Bronchial epithelial cell (primary cell): ENCODE results near the gene CD2BP2. TPM values are rescaled to one million over a fixed set of nuclear protein-coding genes. Genes with fewer than 3 reads are reported as not detected.
"Not testable (repeated sequence)": the region's sequence is repeated elsewhere in the genome, so short reads cannot be mapped to it uniquely, and the experiment has no call there.

Experiments used
- DNase-seq: peaks from one replicate; pipeline ENCODE4 v3.0.0-alpha.2; 2010; ENCODE audit warnings: low read depth
- FAIRE-seq: peaks from 2 replicates; lab custom pipeline; 2011; peaks lifted over from hg19 to GRCh38; lab: Jason Lieb, UNC
- H3K27me3 ChIP-seq: 2 replicates; pipeline ENCODE4 v1.5.1; 2011; ENCODE audit warnings: low read length; ENCODE audit not compliant: control insufficient read depth, insufficient read depth
- H3K36me3 ChIP-seq: 2 replicates; pipeline ENCODE4 v1.5.1; 2011; ENCODE audit warnings: low read length; ENCODE audit not compliant: control insufficient read depth, insufficient read depth
- H3K4me3 ChIP-seq: 2 replicates; pipeline ENCODE4 v1.5.1; 2011; ENCODE audit warnings: mild to moderate bottlenecking, low read depth, low read length, control low read depth
- CTCF ChIP-seq: IDR thresholded peaks from 2 replicates; pipeline ENCODE4 v1.5.1; 2011; ENCODE audit warnings: mild to moderate bottlenecking, moderate library complexity, low read length, control low read depth, inconsistent platforms; ENCODE audit not compliant: insufficient read depth, severe bottlenecking
- total RNA-seq: library from RNA; depleted of rRNA; stranded (reverse); fragments of >200 nt; gene quantifications from 2 replicates; pipeline ENCODE4 v1.2.1, GENCODE V29; 2014

CD2BP2 gene
- total RNA-seq, 1 donor from 2014 or later, result 37.6 TPM

DNA sequence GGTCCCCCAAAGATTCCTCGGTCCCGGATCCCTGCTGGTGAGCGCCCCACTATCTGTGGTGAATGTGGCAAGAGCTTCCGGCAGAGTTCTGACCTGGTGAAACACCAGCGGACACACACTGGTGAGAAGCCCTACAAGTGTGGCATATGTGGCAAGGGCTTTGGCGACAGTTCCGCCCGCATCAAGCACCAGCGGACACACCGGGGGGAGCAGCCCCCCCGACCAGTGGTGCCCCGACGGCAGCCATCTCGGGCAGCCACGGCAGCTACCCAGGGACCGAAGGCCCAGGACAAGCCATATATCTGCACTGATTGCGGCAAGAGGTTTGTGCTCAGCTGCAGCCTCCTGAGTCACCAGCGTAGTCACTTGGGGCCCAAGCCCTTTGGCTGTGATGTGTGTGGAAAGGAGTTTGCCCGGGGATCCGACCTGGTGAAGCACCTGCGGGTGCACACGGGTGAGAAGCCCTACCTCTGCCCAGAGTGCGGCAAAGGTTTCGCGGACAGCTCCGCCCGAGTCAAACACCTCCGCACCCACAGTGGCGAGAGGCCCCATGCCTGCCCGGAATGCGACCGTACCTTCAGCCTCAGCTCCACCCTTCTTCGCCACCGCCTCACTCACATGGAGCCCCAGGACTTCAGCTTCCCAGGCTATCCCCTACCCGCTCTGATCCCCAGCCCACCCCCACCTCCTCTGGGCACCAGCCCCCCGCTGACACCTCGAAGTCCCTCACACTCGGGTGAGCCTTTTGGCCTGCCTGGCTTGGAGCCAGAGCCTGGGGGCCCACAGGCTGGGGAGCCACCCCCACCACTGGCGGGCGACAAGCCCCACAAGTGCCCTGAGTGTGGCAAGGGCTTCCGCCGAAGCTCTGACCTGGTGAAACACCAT is 42.9 kb upstream of the CD2BP2 start:
- FAIRE-seq, result no peak
- no peak for TF ChIP-seq CTCF
- Histone ChIP-seq H3K4me3 (no peak overlapping the region), H3K36me3 (peaks cover 3% of the 10 kb centered on the region), H3K27me3 (no peaks in the 10 kb centered on the region)
- no peak for DNase-seq

DNA sequence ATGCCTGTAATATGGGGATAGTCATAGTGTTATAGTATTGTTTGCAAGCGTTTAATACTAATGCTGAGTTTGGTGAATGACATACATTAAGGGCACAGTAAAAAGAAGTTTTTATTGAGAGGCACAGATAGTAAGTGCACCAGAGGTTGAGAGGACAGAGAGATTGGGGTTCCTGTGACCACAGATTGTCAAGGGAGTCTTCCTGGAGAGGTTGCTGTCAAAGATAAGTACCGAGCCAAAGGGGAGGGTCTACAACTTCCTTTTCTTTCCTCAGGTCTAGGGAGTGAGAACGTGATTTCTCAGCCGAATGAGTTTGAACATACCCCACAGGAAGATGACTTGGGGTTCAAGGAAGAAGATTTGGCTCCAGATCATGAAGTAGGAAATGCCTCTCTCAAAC is 41.9 kb upstream of the CD2BP2 start:
- FAIRE-seq (no peak), DNase-seq (no peak)
- Histone ChIP-seq H3K36me3 (peaks cover 3% of the 10 kb centered on the region), H3K4me3 (no peak overlapping the region), H3K27me3 (no peaks in the 10 kb centered on the region)
- no peak for TF ChIP-seq CTCF

GRCh38 chr16:30396627-30397026 is 41.5 kb upstream of the CD2BP2 start:
- H3K36me3 ChIP-seq, DNase-seq, FAIRE-seq, H3K27me3 ChIP-seq, H3K4me3 ChIP-seq: not testable (repeated sequence)

- TF ChIP-seq CTCF, result no peak
- no peaks in the 10 kb centered on the region for H3K27me3 ChIP-seq
These were observed 41.0 kb upstream of the CD2BP2 start for GRCh38 chr16:30395992-30396585.

GRCh38 chr16:30395155-30395991 is 40.3 kb upstream of the CD2BP2 start, which contains the start of gene ZNF48:
Gene ZNF48 (plus strand): TSS chr16:30395420. CDS start chr16:30395795, 375 bp downstream.
- FAIRE-seq (no peak), DNase-seq (peak; percentile 22)
- Histone ChIP-seq H3K27me3 (no peaks in the 10 kb centered on the region), H3K36me3 (peaks cover 3% of the 10 kb centered on the region), H3K4me3 (peak within 1 kb of the TSS; percentile 60)
- peak; percentile 38 for TF ChIP-seq CTCF

More at GRCh38 chr16:30395992-30396585, 41.0 kb upstream of the CD2BP2 start:
- DNase-seq (no peak), FAIRE-seq (no peak)
- H3K4me3 ChIP-seq, result peak overlapping the region; percentile 60
- peaks cover 3% of the 10 kb centered on the region for H3K36me3 ChIP-seq
